ENCODE data around the gene SGMS2. TPM values are rescaled to one million over a fixed set of nuclear protein-coding genes. Genes with fewer than 3 reads are reported as not detected.

Gene SGMS2
- polyA plus RNA-seq, 3 donors, result 20.8 to 32.7 (median 23.0) TPM

DNA sequence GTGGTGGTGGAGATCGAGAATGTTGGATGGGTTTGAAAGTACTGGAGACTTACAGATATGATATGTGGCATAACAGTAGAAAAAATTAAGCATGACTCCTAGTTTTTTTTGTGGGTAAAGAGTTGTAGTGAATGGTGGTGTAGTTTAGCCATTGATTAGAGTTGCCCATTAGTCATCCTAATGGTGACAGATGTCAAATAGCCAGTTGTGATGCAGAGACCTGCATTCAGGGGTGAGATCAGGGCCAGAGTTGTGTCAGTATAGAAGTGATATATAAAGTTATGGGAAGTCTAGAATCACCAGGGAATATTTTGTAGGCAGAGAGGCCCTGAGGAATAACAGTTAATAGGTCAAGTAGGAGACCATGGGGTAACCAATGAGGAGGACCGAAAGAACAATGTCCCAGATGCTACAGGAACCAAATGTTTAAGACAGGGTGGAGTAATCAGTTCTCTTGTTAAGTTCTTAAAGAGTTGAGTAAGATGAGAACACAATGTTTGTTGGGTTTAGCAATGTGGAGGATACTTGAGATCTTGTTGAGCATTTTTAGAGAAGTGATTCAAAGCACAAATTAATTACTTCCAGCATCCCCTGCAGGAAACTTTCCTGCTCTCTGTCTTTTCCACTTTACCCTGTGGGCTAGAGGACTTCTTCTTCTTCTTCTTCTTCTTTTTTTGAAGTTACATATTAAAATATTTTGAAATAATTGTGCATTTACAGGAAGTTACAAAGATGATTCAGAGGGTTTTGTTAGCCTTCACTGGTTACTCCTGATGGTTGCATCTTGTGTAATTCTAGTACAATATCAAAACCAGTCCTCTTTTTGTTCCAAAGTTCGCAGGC lies 13.3 kb downstream of the SGMS2 start:
- no peaks in the 10 kb centered on the region for H3K36me3 ChIP-seq (replicated peaks in 1 of 2; ENCODE audit: control insufficient read depth in 1 of 2, insufficient read depth in 2 of 2, low read length in 2 of 2)
- Mint-ChIP-seq H3K4me3 (no peak overlapping the region), H3K27ac (no peak overlapping the region), H3K27me3 (ENCODE audit: low read depth in 3 of 3) (peaks cover 0 to 1% (median 0%) of the 10 kb centered on the region in 3 donors), H3K9me3 (peaks cover 0 to 3% (median 0%) of the 10 kb centered on the region in 7 donors), H3K4me1 (peaks cover 54% of the 10 kb centered on the region), H3K36me3 (peaks cover 16 to 21% of the 10 kb centered on the region in 2 donors)
- no peaks in the 10 kb centered on the region for H3K27me3 ChIP-seq (ENCODE audit: control insufficient read depth in 2 of 2, insufficient read depth in 2 of 2, low read length in 2 of 2)
- no peak overlapping the region for H2AFZ ChIP-seq (ENCODE audit: insufficient read depth, low read depth, low read length, poor library complexity, severe bottlenecking)
- peaks cover 3% of the 10 kb centered on the region for H4K20me1 ChIP-seq (ENCODE audit: insufficient read depth, low read length)
- peak overlapping the region in 2 of 3 experiments; percentile 4 to 65 for H3K4me3 ChIP-seq (replicated peaks in 1 of 3; ENCODE audit: low read depth in 2 of 3, low read length in 3 of 3)
- H3K9ac ChIP-seq (ENCODE audit: insufficient read depth, low read length, poor library complexity, severe bottlenecking), result peak overlapping the region; percentile 39
- intact Hi-C loops (cut with micrococcal nuclease), result loop anchor here (2.0 to 10.0 kb wide), 2 partner anchors 13 to 113 kb away; partner anchors contain the start of genes SGMS2 (in 2 of the 2) and PAPSS1 (in 1 of the 2)
- TF ChIP-seq, protein P1, sequence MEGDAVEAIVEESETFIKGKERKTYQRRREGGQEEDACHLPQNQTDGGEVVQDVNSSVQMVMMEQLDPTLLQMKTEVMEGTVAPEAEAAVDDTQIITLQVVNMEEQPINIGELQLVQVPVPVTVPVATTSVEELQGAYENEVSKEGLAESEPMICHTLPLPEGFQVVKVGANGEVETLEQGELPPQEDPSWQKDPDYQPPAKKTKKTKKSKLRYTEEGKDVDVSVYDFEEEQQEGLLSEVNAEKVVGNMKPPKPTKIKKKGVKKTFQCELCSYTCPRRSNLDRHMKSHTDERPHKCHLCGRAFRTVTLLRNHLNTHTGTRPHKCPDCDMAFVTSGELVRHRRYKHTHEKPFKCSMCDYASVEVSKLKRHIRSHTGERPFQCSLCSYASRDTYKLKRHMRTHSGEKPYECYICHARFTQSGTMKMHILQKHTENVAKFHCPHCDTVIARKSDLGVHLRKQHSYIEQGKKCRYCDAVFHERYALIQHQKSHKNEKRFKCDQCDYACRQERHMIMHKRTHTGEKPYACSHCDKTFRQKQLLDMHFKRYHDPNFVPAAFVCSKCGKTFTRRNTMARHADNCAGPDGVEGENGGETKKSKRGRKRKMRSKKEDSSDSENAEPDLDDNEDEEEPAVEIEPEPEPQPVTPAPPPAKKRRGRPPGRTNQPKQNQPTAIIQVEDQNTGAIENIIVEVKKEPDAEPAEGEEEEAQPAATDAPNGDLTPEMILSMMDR (IDR thresholded peaks at IDR 0.05), result no peak
- peak overlapping the region; percentile 73 for H3K4me2 ChIP-seq (replicated peaks; ENCODE audit: extremely low read depth, low read length, poor library complexity, severe bottlenecking)
- DNase-seq, result peak; percentile 86 to 95 (median 89)
- H3K27ac ChIP-seq (ENCODE audit: low read depth in 1 of 2, low read length in 2 of 2), result peak overlapping the region; percentile 75 to 88
- H3K79me2 ChIP-seq (ENCODE audit: insufficient read depth, low read length), result peaks cover 77% of the 10 kb centered on the region
- H3K4me1 ChIP-seq (ENCODE audit: control insufficient read depth in 1 of 2, insufficient read depth in 2 of 2, low read length in 2 of 2), result peaks cover 83 to 97% of the 10 kb centered on the region in 2 donors
- H3K9me3 ChIP-seq (replicated peaks in 1 of 2; ENCODE audit: control insufficient read depth in 1 of 2, insufficient read depth in 1 of 2, low read length in 2 of 2), result no peaks in the 10 kb centered on the region
- 45% methylated on average over 2 of the region's 3 CpGs for WGBS (ENCODE audit: insufficient coverage)

DNA sequence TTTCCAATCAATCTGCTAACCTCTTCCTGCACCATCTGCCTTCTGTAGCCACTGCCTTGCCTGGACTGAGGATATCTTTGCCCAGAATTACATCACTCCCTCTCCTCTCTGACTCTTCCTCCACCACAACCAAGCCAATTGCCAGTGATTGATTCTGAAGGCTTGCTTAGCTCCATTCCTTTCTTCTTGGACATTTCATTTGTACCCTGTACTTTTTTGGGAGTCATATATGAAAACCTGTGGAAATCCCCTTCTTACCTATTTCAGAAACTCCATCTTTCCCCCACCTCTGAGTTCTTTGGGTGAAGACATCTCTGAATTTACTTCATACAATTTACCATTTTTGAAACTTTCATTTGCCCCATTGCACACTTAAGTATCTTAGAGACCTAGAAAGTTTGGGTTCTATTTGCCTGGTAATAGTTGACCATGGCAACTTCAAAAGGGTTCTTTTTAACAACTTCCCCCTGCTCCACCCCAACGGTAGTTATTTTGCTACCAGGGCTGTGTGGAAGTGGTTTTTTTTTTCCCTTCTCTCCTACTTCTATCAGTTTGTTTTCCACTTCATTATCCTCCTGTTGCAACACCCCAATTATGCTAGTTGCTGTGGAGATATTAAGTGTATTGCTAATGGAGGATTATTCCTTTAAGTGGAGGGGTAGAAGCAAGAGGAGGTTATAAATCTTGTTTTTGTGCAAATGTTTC lies 14.3 kb downstream of the SGMS2 start:
- no peaks in the 10 kb centered on the region for H3K27me3 ChIP-seq (ENCODE audit: control insufficient read depth in 2 of 2, insufficient read depth in 2 of 2, low read length in 2 of 2)
- no peaks in the 10 kb centered on the region for H3K36me3 ChIP-seq (replicated peaks in 1 of 2; ENCODE audit: control insufficient read depth in 1 of 2, insufficient read depth in 2 of 2, low read length in 2 of 2)
- H3K4me2 ChIP-seq (replicated peaks; ENCODE audit: extremely low read depth, low read length, poor library complexity, severe bottlenecking), result peak overlapping the region; percentile 58
- peaks cover 77% of the 10 kb centered on the region for H3K79me2 ChIP-seq (ENCODE audit: insufficient read depth, low read length)
- H3K27ac ChIP-seq (ENCODE audit: low read depth in 1 of 2, low read length in 2 of 2), result peak overlapping the region; percentile 59 to 88
- TF ChIP-seq, protein P1 (IDR thresholded peaks at IDR 0.05), result no peak
- peaks cover 0 to 3% (median 2%) of the 10 kb centered on the region in 7 donors for H3K9me3 Mint-ChIP-seq
- H3K36me3 Mint-ChIP-seq, result peaks cover 16 to 21% of the 10 kb centered on the region in 2 donors
- H3K4me1 ChIP-seq (ENCODE audit: control insufficient read depth in 1 of 2, insufficient read depth in 2 of 2, low read length in 2 of 2), result peaks cover 84 to 97% of the 10 kb centered on the region in 2 donors
- no peak overlapping the region for H3K4me3 Mint-ChIP-seq
- DNase-seq, result peak; percentile 42 to 80 (median 68)
- H3K4me1 Mint-ChIP-seq, result peaks cover 56% of the 10 kb centered on the region
- no peak overlapping the region for H2AFZ ChIP-seq (ENCODE audit: insufficient read depth, low read depth, low read length, poor library complexity, severe bottlenecking)
- peak overlapping the region in 2 of 3 experiments; percentile 34 to 62 for H3K4me3 ChIP-seq (replicated peaks in 1 of 3; ENCODE audit: low read depth in 2 of 3, low read length in 3 of 3)
- peaks cover 0 to 1% (median 0%) of the 10 kb centered on the region in 3 donors for H3K27me3 Mint-ChIP-seq (ENCODE audit: low read depth in 3 of 3)
- no peak overlapping the region for H3K27ac Mint-ChIP-seq
- no CpG with 5 or more reads among the region's 1 CpG for WGBS (ENCODE audit: insufficient coverage)
- intact Hi-C loops (cut with micrococcal nuclease), result loop anchor here (2.0 to 10.0 kb wide), 2 partner anchors 14 to 114 kb away; partner anchors contain the start of genes SGMS2 (in 2 of the 2) and PAPSS1 (in 1 of the 2)
- H4K20me1 ChIP-seq (ENCODE audit: insufficient read depth, low read length), result no peaks in the 10 kb centered on the region
- no peaks in the 10 kb centered on the region for H3K9me3 ChIP-seq (replicated peaks in 1 of 2; ENCODE audit: control insufficient read depth in 1 of 2, insufficient read depth in 1 of 2, low read length in 2 of 2)
- H3K9ac ChIP-seq (ENCODE audit: insufficient read depth, low read length, poor library complexity, severe bottlenecking), result peak overlapping the region; percentile 39

Measured in CD14-positive monocyte (primary cell).